Lower lobe of right lung (tissue), 2 donors: ENCODE measurements around the gene PLOD2. TPM values are rescaled to one million over a fixed set of nuclear protein-coding genes. Genes with fewer than 3 reads are reported as not detected.
A peak's percentile ranks its signal among the peaks of the same experiment; 100 is the strongest.

Experiments
- ATAC-seq, 2 donors: fragments of 200-7000 bp; cut with Tn5 transposase; one replicate each; pipeline ENCODE4 v1.9.1; 2020 to 2022; ENCODE audit warnings: mild to moderate bottlenecking in 2 of 2, moderate library complexity in 2 of 2
- DNase-seq: peaks from one replicate; pipeline ENCODE4 v3.0.0-alpha.2; 2020
- H3K27ac ChIP-seq: fragments of 200-600 bp; one replicate; pipeline ENCODE4 v1.8.0; 2022
- H3K27me3 ChIP-seq: fragments of 200-600 bp; one replicate; pipeline ENCODE4 v1.8.0; 2022; ENCODE audit warnings: low read depth
- H3K36me3 ChIP-seq: fragments of 200-600 bp; one replicate; pipeline ENCODE4 v1.8.0; 2022; ENCODE audit warnings: mild to moderate bottlenecking
- H3K4me1 ChIP-seq: fragments of 200-600 bp; one replicate; pipeline ENCODE4 v1.8.0; 2022
- H3K4me3 ChIP-seq: fragments of 200-600 bp; one replicate; pipeline ENCODE4 v1.8.0; 2022; ENCODE audit warnings: mild to moderate bottlenecking
- H3K9me3 ChIP-seq: fragments of 200-600 bp; one replicate; pipeline ENCODE4 v1.8.0; 2022
- intact Hi-C: fragments of 100-400 bp; cut with DNase I; formaldehyde crosslinking; loops from one replicate; pipeline ENCODE4 v1.11.0; 2022
- long read RNA-seq: library from polyadenylated mRNA; unstranded; transcript quantifications from one replicate; pipeline ENCODE4 v2.0.0, GENCODE V29; 2021
- total RNA-seq: library from RNA; stranded (reverse); fragmentation: NEBNext Ultra II Directional; extraction: Animal tissue kit (Norgen Biotek cat#: 25700); gene quantifications from one replicate; pipeline ENCODE4 v1.2.1, GENCODE V29; 2021
- TF ChIP-seq, protein P1 (sequence below): fragments of 200-600 bp; IDR thresholded peaks from one replicate; pipeline ENCODE4 v1.8.0; 2022; ENCODE audit warnings: antibody characterized with exemption, mild to moderate bottlenecking
- donor health status: DM: no; HTN: yes; CAD: no; lungs with severe emphysema.

PLOD2 gene
- total RNA-seq: 17.9 TPM
- long read RNA-seq, transcript PLOD2-201 (20 exons, 3,732 nt): major isoform, 19 of 38 reads
- long read RNA-seq, transcript PLOD2-202 (19 exons, 3,665 nt): minor isoform, 14 of 38 reads
- long read RNA-seq, partial matches to known transcripts: 1 of 38 reads
- long read RNA-seq, other reads (novel, unspliced or antisense): 4 of 38 reads

DNA sequence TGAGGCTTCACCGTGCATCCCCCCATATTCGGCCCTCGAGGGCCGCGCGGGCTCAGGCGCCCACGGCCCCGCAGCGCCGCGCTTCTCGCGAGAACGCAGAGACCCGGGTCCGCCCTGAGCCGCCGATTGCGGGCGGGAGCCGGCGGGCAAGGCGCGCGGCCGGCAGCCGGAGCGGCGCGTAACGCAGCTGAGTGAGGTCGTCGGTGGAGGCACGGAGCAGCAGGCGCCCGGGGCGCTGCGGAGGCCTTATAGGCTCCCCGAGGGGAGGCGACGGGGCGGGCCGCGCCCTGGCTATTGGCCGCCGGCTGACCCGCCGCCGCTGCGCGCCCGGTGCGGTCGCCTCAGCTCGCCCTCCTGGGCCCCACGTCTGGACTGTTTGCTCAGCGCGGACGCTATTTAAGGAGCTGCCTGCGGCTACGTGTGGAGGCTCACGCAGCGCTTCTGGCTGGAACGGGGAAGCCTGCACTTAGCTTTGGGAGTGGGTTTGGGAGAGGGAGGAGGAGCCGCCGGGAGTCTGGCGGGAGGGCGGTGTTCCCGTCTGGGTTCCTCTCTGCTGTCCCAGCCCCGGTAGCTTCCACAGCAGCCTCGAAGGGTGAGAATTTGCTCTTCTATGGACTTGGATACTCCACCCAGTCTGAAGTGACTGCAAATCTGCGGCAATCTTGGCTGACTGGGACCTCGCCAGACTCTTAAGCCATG, at the start of gene PLOD2:
Gene PLOD2, minus strand, starts transcription at position 221 of the 699 bp plus-strand sequence. Its CDS starts 195 bp downstream, at position 26.
- DNase-seq: peak; percentile 87

DNA sequence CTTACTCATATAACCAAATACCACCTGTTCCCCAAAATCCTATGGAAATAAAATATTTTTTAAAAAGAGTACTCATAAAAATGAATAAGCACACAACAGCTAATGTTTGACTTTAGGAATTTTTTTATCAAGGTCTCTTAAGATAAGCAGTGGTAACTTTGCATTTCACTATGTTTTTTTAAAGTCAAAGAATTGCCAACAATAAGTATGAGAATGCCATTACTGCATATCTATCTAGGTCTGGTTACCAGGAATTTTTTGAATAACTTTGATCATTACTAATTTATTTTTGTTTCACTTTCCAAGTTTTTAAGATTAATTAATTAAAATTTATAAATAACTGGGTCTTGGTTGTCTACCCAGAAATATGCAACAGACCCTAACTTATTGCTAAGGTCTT, 48.4 kb upstream of the PLOD2 start:
- TF ChIP-seq, protein P1, sequence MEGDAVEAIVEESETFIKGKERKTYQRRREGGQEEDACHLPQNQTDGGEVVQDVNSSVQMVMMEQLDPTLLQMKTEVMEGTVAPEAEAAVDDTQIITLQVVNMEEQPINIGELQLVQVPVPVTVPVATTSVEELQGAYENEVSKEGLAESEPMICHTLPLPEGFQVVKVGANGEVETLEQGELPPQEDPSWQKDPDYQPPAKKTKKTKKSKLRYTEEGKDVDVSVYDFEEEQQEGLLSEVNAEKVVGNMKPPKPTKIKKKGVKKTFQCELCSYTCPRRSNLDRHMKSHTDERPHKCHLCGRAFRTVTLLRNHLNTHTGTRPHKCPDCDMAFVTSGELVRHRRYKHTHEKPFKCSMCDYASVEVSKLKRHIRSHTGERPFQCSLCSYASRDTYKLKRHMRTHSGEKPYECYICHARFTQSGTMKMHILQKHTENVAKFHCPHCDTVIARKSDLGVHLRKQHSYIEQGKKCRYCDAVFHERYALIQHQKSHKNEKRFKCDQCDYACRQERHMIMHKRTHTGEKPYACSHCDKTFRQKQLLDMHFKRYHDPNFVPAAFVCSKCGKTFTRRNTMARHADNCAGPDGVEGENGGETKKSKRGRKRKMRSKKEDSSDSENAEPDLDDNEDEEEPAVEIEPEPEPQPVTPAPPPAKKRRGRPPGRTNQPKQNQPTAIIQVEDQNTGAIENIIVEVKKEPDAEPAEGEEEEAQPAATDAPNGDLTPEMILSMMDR: no peak
- no peak overlapping the region for H3K27ac ChIP-seq
- no peak overlapping the region for H3K4me3 ChIP-seq
- intact Hi-C loops: no loop called here
- no peaks in the 10 kb centered on the region for H3K4me1 ChIP-seq
- no peak for ATAC-seq
- H3K9me3 ChIP-seq: no peaks in the 10 kb centered on the region
- no peaks in the 10 kb centered on the region for H3K27me3 ChIP-seq
- H3K36me3 ChIP-seq: peaks cover 16% of the 10 kb centered on the region
- DNase-seq: no peak

More for the DNA sequence above, at the start of gene PLOD2:
- ATAC-seq: peak; percentile 92 to 95
- H3K9me3 ChIP-seq: no peaks in the 10 kb centered on the region
- H3K4me1 ChIP-seq: peaks cover 25% of the 10 kb centered on the region
- H3K27ac ChIP-seq: peak within 1 kb of the TSS; percentile 94
- TF ChIP-seq, protein P1: peak; percentile 5
- no peaks in the 10 kb centered on the region for H3K36me3 ChIP-seq
- H3K27me3 ChIP-seq: no peaks in the 10 kb centered on the region
- intact Hi-C loops: no loop called here
- H3K4me3 ChIP-seq: peak within 1 kb of the TSS; percentile 84

DNA sequence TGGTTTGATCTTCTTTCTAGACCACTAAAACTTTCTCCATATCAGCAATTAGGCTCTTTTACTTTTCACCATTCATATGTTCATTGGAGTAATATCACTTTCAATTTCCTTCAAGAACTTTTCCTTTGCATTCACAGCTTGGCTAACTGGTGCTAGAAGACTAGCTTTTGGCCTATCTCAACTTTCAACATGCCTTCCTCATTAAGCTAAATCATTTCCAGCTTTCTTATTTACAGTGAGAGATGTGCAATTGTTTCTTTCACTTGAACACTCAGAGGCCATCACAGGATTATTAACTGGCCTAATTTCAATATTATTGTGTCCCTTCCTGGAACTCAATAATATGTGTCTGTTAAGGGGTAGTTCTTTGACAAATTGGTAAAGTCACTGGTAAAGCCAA, 42.8 kb upstream of the PLOD2 start:
- no peak for ATAC-seq
- Histone ChIP-seq H3K27me3 (no peaks in the 10 kb centered on the region), H3K4me1 (no peaks in the 10 kb centered on the region), H3K4me3 (no peak overlapping the region), H3K9me3 (no peaks in the 10 kb centered on the region), H3K27ac (no peak overlapping the region), H3K36me3 (peaks cover 16% of the 10 kb centered on the region)
- no peak for DNase-seq
- intact Hi-C loops: no loop called here
- TF ChIP-seq, protein P1: no peak

DNA sequence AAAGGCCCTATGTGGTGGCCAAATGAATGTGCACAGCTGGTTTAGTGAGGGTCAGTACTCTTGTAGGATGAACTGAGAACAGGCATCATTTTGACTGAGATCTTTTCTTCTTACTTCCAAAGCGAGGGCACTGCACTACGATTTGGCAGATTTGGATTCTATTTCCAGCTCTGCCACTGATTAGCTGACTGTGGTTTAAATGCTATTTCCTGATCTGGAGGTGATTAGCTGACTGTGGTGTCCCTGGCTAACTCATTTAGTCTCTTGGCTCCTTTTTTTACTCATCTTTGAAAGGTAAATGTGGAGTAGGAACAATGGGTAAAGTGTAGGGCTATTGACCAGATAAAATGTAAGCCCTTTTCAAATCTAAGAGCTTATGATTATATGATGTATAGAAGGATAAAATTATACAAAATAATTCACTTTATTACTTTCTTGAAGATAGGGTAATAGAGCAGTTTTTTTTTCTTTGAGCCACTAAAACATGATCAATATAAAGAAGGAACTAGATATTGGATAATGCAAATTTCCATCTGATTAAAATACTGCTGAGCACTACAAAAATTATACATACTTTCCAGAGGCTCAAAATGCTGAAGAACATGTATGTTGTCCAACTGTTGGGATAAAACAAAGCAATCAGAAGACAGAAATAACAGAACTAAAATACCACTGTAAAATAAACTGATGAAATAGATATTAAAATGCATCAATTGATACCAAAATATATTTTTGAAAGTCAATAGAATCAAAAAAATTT, 39.7 kb upstream of the PLOD2 start:
- intact Hi-C loops: no loop called here
- DNase-seq (no peak), ATAC-seq (no peak)
- TF ChIP-seq, protein P1: no peak
- peaks cover 5% of the 10 kb centered on the region for H3K36me3 ChIP-seq
- H3K27ac ChIP-seq: no peak overlapping the region
- H3K4me1 ChIP-seq: peaks cover 4% of the 10 kb centered on the region
- no peak overlapping the region for H3K4me3 ChIP-seq
- no peaks in the 10 kb centered on the region for H3K9me3 ChIP-seq
- no peaks in the 10 kb centered on the region for H3K27me3 ChIP-seq

DNA sequence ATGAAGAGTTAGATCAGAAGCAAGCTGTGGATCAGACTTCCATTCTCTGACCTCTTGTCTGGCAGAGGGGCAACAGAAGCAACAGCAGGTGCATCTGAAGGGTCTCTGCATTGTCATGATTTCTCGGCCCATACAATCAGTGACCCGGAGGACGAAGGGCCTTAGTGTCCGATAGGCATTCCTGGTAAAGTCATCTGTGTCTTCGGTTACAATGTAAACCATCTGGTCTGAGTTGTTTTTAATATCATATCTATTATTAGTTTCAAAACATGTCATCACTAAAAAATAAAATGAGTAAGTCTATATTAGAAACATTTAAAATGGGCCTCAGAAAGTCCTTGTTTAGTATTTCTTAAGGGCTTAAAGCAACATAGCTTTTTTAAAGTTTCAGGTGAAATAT, 38.8 kb upstream of the PLOD2 start:
- ATAC-seq (no peak), DNase-seq (no peak)
- Histone ChIP-seq H3K4me1 (peaks cover 11% of the 10 kb centered on the region), H3K9me3 (no peaks in the 10 kb centered on the region), H3K36me3 (peaks cover under 1% of the 10 kb centered on the region), H3K27me3 (no peaks in the 10 kb centered on the region), H3K27ac (no peak overlapping the region), H3K4me3 (no peak overlapping the region)
- intact Hi-C loops: no loop called here
- TF ChIP-seq, protein P1: no peak
